Measurements from ENCODE around the gene LDHAL6B.

- TF ChIP-seq CTCF (IDR thresholded peaks at IDR 0.05) (no peak), POLR2A (IDR thresholded peaks at IDR 0.05) (no peak)
Observed at GRCh38 chr15:59224474-59224873, 17.8 kb downstream of the LDHAL6B start.
